Measurements from ENCODE around the gene EMILIN3. TPM values are rescaled to one million over a fixed set of nuclear protein-coding genes. Genes with fewer than 3 reads are reported as not detected.

Gene EMILIN3
- total RNA-seq, 1 experiment from 2014 or later = 5.9 TPM

DNA sequence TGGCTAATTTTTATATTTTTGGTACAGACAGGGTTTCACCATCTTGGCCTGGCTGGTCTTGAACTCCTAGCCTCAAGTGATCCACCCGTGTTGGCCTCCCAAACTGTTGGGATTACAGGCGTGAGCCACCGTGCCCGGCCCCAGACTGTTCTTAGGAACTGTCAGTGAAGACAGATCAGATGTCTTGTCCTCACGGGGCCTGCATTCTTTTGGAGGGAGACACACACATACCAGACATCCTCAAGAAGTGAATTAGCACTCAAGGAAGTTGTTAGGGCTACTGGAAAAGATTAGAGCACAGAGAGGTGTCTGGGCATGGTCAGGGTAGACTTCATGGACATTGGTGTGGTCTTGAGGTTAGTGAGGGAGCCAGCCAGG lies 36.3 kb downstream of the EMILIN3 start:
- H3K27me3 Mint-ChIP-seq (ENCODE audit: low read depth) = peaks cover 12% of the 10 kb centered on the region
- H3K36me3 Mint-ChIP-seq (ENCODE audit: insufficient read depth in 1 of 3, low read depth in 3 of 3) = no peaks in the 10 kb centered on the region

More for the DNA sequence above, 36.3 kb downstream of the EMILIN3 start:
- H3K9ac ChIP-seq (ENCODE audit: extremely low read depth, insufficient read length, low read length) = no peak overlapping the region
- no peak overlapping the region for H3K4me2 ChIP-seq (ENCODE audit: insufficient read depth, insufficient read length, low read length)
- H2BK120ac ChIP-seq (ENCODE audit: low read depth, low read length, poor library complexity, severe bottlenecking) = no peak overlapping the region
- no peak overlapping the region for H4K91ac ChIP-seq (ENCODE audit: insufficient read length, low read depth, low read length)
- H3K23me2 ChIP-seq (ENCODE audit: insufficient read length, low read depth, low read length, poor library complexity, severe bottlenecking) = no peaks in the 10 kb centered on the region
- H3K56ac ChIP-seq (ENCODE audit: insufficient read length, low read depth, low read length) = no peak overlapping the region
- H3K14ac ChIP-seq (ENCODE audit: insufficient read depth, low read length) = no peak overlapping the region
- H3K23ac ChIP-seq (ENCODE audit: insufficient read length, low read depth, low read length) = no peak overlapping the region
- H2BK5ac ChIP-seq (ENCODE audit: insufficient read length, low read length) = no peak overlapping the region
- H2BK12ac ChIP-seq (ENCODE audit: insufficient read length, low read depth, low read length) = no peak overlapping the region
- no peak overlapping the region for H3K18ac ChIP-seq (ENCODE audit: insufficient read length, low read depth, low read length)
- H3K27me3 ChIP-seq (ENCODE audit: insufficient read depth, low read length) = no peaks in the 10 kb centered on the region
- WGBS (ENCODE audit: extremely low coverage, insufficient read length, low lambda C conversion rate) = no CpG with 5 or more reads among the region's 5 CpGs
- DNase-seq = no peak
- no peak overlapping the region for H2AK5ac ChIP-seq (ENCODE audit: insufficient read length, low read length)
- H3T11ph ChIP-seq (ENCODE audit: low read length) = no peak overlapping the region
- H3K79me1 ChIP-seq (ENCODE audit: insufficient read depth, low read depth, low read length, poor library complexity, severe bottlenecking) = no peaks in the 10 kb centered on the region
- Mint-ChIP-seq H3K4me3 (no peak overlapping the region), H3K9me3 (no peaks in the 10 kb centered on the region), H3K27ac (peak overlapping the region in 1 of 3 experiments; percentile 30; a peak in 1 of 7 replicates), H3K4me1 (peaks cover 1 to 2% of the 10 kb centered on the region in 2 experiments; a peak in 1 of 4 replicates)
- H2BK20ac ChIP-seq (ENCODE audit: low read depth, low read length, poor library complexity, severe bottlenecking) = no peak overlapping the region
- H4K8ac ChIP-seq (replicated peaks; ENCODE audit: insufficient read length, low read depth, low read length) = no peak overlapping the region
- no peak overlapping the region for H4K5ac ChIP-seq (ENCODE audit: insufficient read length, low read depth, low read length)
- H3K9me3 ChIP-seq (ENCODE audit: control insufficient read depth, low read depth, low read length) = no peaks in the 10 kb centered on the region
- no peak overlapping the region for H3K4ac ChIP-seq (ENCODE audit: low read depth, low read length)
- H3K4me1 ChIP-seq (ENCODE audit: insufficient read depth, low read length) = no peaks in the 10 kb centered on the region
- TF ChIP-seq CTCF (conservative IDR thresholded peaks at IDR 0.05) = no peak
- no peak overlapping the region for H2BK15ac ChIP-seq (ENCODE audit: low read depth, low read length)
- H3K79me2 ChIP-seq (ENCODE audit: insufficient read depth, low read length) = no peaks in the 10 kb centered on the region
- H4K20me1 ChIP-seq (ENCODE audit: control insufficient read depth, insufficient read depth, insufficient read length) = no peaks in the 10 kb centered on the region
- H2AFZ ChIP-seq (ENCODE audit: low read length) = no peak overlapping the region
- H3K27ac ChIP-seq (ENCODE audit: insufficient read length, low read depth, low read length) = no peak overlapping the region
